Body of pancreas (tissue), 4 donors: ENCODE measurements around the gene CASP9. TPM values are rescaled to one million over a fixed set of nuclear protein-coding genes. Genes with fewer than 3 reads are reported as not detected.
"Not testable (repeated sequence)": the region's sequence is repeated elsewhere in the genome, so short reads cannot be mapped to it uniquely, and the experiment has no call there.

ENCODE experiments used
- ATAC-seq: fragments of 150-250 bp; one replicate; pipeline ENCODE4 v1.9.1; 2016
- DNase-seq, 4 donors: peaks; one replicate each; pipeline ENCODE4 v3.0.0-alpha.2; 2019
- H3K27ac ChIP-seq, 4 donors: fragments of 200-600 bp; sonication (generic); 1 replicate in 3 of 4; 2 replicates in 1 of 4; pipeline versions ENCODE4 v1.5.1 to v1.6.1; 2016 to 2019; ENCODE audit warnings: mild to moderate bottlenecking in 1 of 4, mixed read lengths in 1 of 4, moderate library complexity in 1 of 4
- H3K27me3 ChIP-seq, 2 donors: fragments of 200-600 bp; sonication (generic); one replicate each; pipeline ENCODE4 v1.6.0; 2016; ENCODE audit warnings: mild to moderate bottlenecking in 1 of 2
- H3K36me3 ChIP-seq, 2 donors: fragments of 200-600 bp; sonication (generic); replicated peaks in 1 of 2; 2 replicates each; pipeline ENCODE4 v1.5.1; 2016; ENCODE audit warnings: low read depth in 2 of 2; ENCODE audit not compliant: insufficient read depth in 1 of 2
- H3K4me1 ChIP-seq: fragments of 200-600 bp; sonication (generic); one replicate; pipeline ENCODE4 v1.6.0; 2016
- H3K4me3 ChIP-seq, 2 donors: fragments of 200-600 bp; sonication (generic); 1 replicate in 1 of 2; 2 replicates in 1 of 2; pipeline ENCODE4 v1.5.1; 2016 to 2019
- H3K9me3 ChIP-seq, 3 donors: fragments of 200-600 bp; sonication (generic); 1 replicate in 2 of 3; 2 replicates in 1 of 3; pipeline ENCODE4 v1.5.1; 2016
- POLR2A ChIP-seq, 3 donors: fragments of 450-650 bp; IDR thresholded peaks; one replicate each; pipeline ENCODE4 v1.6.1; 2016; ENCODE audit warnings: antibody characterized with exemption in 3 of 3, mild to moderate bottlenecking in 2 of 3
- WGBS, 2 donors: methylation state at CpG; one replicate each; pipeline ENCODE4 v1.1.5; 2017; 5-methylcytosine and 5-hydroxymethylcytosine counted together
- intact Hi-C: fragments of 100-400 bp; cut with DNase I; formaldehyde crosslinking; loops from one replicate; pipeline ENCODE4 v1.15.1; 2023
- total RNA-seq, 2 donors: library from RNA; depleted of rRNA; stranded (reverse); fragments of >200 nt; gene quantifications; one replicate each; pipeline ENCODE4 v1.1.0, GENCODE V29; 2016
- TF ChIP-seq, protein P1 (sequence below), 7 experiments: fragments of 450-650 bp in 4 of 7; fragments of 200-600 bp in 3 of 7; sonication (generic) in 3 of 7; IDR thresholded peaks; one replicate each; pipeline ENCODE4 v1.5.1; 2016 to 2019; ENCODE audit warnings: antibody characterized with exemption in 7 of 7

The CASP9 gene
- total RNA-seq, 2 donors from 2014 or later: 12.9 to 21.5 TPM

DNA sequence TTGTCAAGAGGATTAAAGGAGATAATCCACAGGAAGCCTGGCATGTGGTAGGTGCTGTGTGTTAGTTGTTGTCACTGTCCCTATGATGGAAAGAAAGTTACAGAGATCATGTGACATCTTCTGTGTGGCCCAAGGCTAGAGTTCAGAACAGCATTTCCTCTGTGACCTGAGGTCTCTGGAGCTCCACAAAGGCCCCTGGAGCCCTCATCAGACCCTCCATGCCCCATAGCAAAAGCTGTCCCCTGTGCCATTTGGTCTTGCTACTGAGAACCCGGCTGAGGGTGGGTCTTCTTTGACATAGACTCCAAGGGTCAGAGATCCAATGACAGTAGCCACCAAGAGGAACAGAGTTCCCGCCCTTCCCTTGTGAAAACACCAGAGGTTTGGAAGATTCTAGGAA is 40.0 kb downstream of the CASP9 start:
- peaks cover 30% of the 10 kb centered on the region for H3K4me1 ChIP-seq
- H3K27me3 ChIP-seq: no peaks in the 10 kb centered on the region
- 69 to 73% methylated on average over 2 of the region's 2 CpGs for WGBS, 2 donors
- no peaks in the 10 kb centered on the region for H3K9me3 ChIP-seq
- peak overlapping the region in 2 of 4 donors; percentile 2 to 45 for H3K27ac ChIP-seq
- no peak overlapping the region for H3K4me3 ChIP-seq
- no peak for ATAC-seq
- no peak for DNase-seq
- no peaks in the 10 kb centered on the region for H3K36me3 ChIP-seq
- TF ChIP-seq, protein P1, sequence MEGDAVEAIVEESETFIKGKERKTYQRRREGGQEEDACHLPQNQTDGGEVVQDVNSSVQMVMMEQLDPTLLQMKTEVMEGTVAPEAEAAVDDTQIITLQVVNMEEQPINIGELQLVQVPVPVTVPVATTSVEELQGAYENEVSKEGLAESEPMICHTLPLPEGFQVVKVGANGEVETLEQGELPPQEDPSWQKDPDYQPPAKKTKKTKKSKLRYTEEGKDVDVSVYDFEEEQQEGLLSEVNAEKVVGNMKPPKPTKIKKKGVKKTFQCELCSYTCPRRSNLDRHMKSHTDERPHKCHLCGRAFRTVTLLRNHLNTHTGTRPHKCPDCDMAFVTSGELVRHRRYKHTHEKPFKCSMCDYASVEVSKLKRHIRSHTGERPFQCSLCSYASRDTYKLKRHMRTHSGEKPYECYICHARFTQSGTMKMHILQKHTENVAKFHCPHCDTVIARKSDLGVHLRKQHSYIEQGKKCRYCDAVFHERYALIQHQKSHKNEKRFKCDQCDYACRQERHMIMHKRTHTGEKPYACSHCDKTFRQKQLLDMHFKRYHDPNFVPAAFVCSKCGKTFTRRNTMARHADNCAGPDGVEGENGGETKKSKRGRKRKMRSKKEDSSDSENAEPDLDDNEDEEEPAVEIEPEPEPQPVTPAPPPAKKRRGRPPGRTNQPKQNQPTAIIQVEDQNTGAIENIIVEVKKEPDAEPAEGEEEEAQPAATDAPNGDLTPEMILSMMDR (IDR thresholded peaks at IDR 0.05): no peak
- TF ChIP-seq POLR2A (IDR thresholded peaks at IDR 0.05): no peak
- intact Hi-C loops: no loop called here

GRCh38 chr1:15482983-15483543 is 41.0 kb downstream of the CASP9 start:
- WGBS, 2 donors: 65 to 80% methylated on average over 10 to 16 of the region's 16 CpGs
- H3K9me3 ChIP-seq, H3K4me3 ChIP-seq, ATAC-seq, DNase-seq, intact Hi-C loops, H3K36me3 ChIP-seq, H3K27me3 ChIP-seq: not testable (repeated sequence)
- H3K27ac ChIP-seq: peak overlapping the region in 3 of 4 donors; percentile 2 to 45 (median 21)
- peaks cover 30% of the 10 kb centered on the region for H3K4me1 ChIP-seq

GRCh38 chr1:15482455-15482854 is 41.6 kb downstream of the CASP9 start:
- H3K27me3 ChIP-seq, H3K36me3 ChIP-seq, intact Hi-C loops, H3K4me3 ChIP-seq, H3K9me3 ChIP-seq, ATAC-seq, DNase-seq: not testable (repeated sequence)
- peaks cover 36% of the 10 kb centered on the region for H3K4me1 ChIP-seq
- WGBS, 2 donors: 62 to 67% methylated on average over 6 of the region's 6 CpGs
- peak overlapping the region in 3 of 4 donors; percentile 19 to 45 (median 21) for H3K27ac ChIP-seq

- DNase-seq (no peak), ATAC-seq (no peak)
- Histone ChIP-seq H3K9me3 (no peaks in the 10 kb centered on the region), H3K27ac (peak overlapping the region in 3 of 4 donors; percentile 41 to 78 (median 75)), H3K27me3 (no peaks in the 10 kb centered on the region), H3K4me1 (peaks cover 56% of the 10 kb centered on the region), H3K36me3 (no peaks in the 10 kb centered on the region), H3K4me3 (no peak overlapping the region)
- WGBS, 2 donors: 44 to 54% methylated on average over 11 of the region's 11 CpGs
- intact Hi-C loops: no loop called here
- TF ChIP-seq, protein P1 (IDR thresholded peaks at IDR 0.05): no peak
- no peak for TF ChIP-seq POLR2A (IDR thresholded peaks at IDR 0.05)
Measured at GRCh38 chr1:15479654-15480347, 44.2 kb downstream of the CASP9 start.

DNA sequence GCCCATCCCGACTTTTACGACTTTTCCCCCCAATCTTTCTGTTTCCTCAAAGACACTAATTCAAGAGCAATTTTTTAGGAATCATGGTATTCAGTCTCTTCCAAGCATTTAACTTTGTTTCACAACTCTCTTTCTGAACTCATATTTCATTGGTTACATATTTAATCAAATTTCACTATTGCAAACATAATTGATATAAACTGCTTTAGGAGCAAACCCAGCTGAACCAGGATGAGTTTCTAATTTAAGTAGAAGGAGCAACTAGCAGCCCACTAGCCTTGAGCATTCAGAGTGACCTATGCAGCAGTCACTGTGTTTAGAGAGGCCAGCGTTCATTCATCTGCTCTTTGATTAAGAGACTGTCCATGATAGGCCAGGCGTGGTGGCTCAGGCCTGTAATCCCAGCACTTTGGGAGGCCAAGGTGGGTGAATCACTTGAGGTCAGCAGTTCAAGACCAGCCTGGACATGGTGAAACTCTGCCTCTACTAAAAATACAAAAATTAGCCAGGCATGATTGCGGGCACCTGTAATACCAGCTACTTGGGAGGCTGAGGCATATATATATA is 46.3 kb downstream of the CASP9 start:
- ATAC-seq (no peak), DNase-seq (no peak)
- peak overlapping the region; percentile 15 to 78 (median 73) for H3K27ac ChIP-seq
- no peaks in the 10 kb centered on the region for H3K36me3 ChIP-seq
- H3K4me1 ChIP-seq: peaks cover 72% of the 10 kb centered on the region
- H3K27me3 ChIP-seq: no peaks in the 10 kb centered on the region
- intact Hi-C loops: no loop called here
- H3K9me3 ChIP-seq: no peaks in the 10 kb centered on the region
- no peak for TF ChIP-seq POLR2A (IDR thresholded peaks at IDR 0.05)
- TF ChIP-seq, protein P1 (IDR thresholded peaks at IDR 0.05): no peak
- WGBS, 2 donors: 40 to 42% methylated on average over 5 of the region's 5 CpGs
- H3K4me3 ChIP-seq: no peak overlapping the region
